ENCODE results near the gene TEX52.

DNA sequence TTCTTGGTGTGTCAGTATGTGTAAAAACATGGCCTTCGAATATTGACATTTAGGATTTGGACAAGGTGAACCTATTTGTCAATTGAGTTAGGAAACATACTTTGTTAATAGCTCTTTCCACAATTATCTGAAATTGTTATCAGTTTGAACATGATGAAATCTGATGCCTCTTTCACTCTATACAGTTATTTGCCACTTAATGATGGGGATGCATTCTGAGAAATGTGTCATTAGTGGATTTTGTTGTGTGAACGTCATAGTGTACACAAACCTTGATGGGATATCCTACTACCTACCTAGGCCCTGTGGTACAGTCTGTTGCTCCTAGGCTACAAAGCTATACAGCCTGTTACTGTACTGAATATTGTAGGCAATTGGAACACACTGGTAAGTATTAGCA lies 38.7 kb upstream of the TEX52 start:
- TF ChIP-seq CTCF (IDR thresholded peaks at IDR 0.05) (no peak), POLR2A (IDR thresholded peaks at IDR 0.05) (no peak)

Measured in suprapubic skin (tissue), 3 donors.